ENCODE results near the gene PAX3.

GRCh38 chr2:222248818-222249217 lies 50.0 kb downstream of the PAX3 start:
- TF ChIP-seq EZH2phosphoT487 (IDR thresholded peaks at IDR 0.05): no peak
- TF ChIP-seq CTCF (IDR thresholded peaks at IDR 0.05): no peak

Measured in neural progenitor cell (in vitro differentiated cells).